HCT116 (cell line): ENCODE data around the gene ANKRD18A. TPM values are rescaled to one million over a fixed set of nuclear protein-coding genes. Genes with fewer than 3 reads are reported as not detected.
"Not testable (repeated sequence)": the region's sequence is repeated elsewhere in the genome, so short reads cannot be mapped to it uniquely, and the experiment has no call there.

Experiments
- ATAC-seq: fragments of 200-7000 bp; cut with Tn5 transposase; 2 replicates; pipeline ENCODE4 v1.9.1; 2020; ENCODE audit warnings: mild to moderate bottlenecking, moderate library complexity
- BruUV-seq: library from RNA; stranded (reverse); fragments of 400-500 nt; replicated peaks from 2 replicates; lab custom pipeline; 2021; lab: Mats Ljungman, UMichigan
- CTCF ChIA-PET: fragments of 300-600 bp; sonication (Branson Sonifier 250); formaldehyde crosslinking; loops from one replicate; lab custom pipeline; 2021; ENCODE audit warnings: antibody characterized with exemption; lab: Charles Lee
- POLR2A ChIA-PET: fragments of 300-600, 350-600 bp; sonication (Branson Sonifier 250); formaldehyde crosslinking; loops from one replicate; lab custom pipeline; 2021; ENCODE audit warnings: antibody characterized with exemption; lab: Charles Lee
- RAD21 ChIA-PET, 2 experiments: fragments of 300-600 bp; sonication (Branson Sonifier 250); formaldehyde crosslinking; loops; one replicate each; lab custom pipeline; 2023; ENCODE audit warnings: low total read pairs in 2 of 2; ENCODE audit not compliant: uncharacterized antibody in 2 of 2, unreplicated experiment in 2 of 2, low non-redundant PET in 1 of 2; lab: Charles Lee
- DNase-seq: peaks from one replicate; pipeline ENCODE4 v3.0.0-alpha.2; 2010; ENCODE audit warnings: low read depth, low spot score
- H2AFZ ChIP-seq: fragments of 200-600 bp; shearing (Covaris generic), sonication (generic); 2 replicates; pipeline ENCODE4 v1.6.1; 2017; ENCODE audit warnings: low read depth, mixed run types, mixed read lengths, antibody characterized with exemption, low read length; ENCODE audit not compliant: poor library complexity, severe bottlenecking
- H3K27ac ChIP-seq: 2 replicates; pipeline ENCODE4 v1.5.1; 2012; ENCODE audit warnings: low read depth, low read length
- H3K27me3 ChIP-seq: fragments of 200-600 bp; sonication (generic); 2 replicates; pipeline ENCODE4 v1.6.1; 2016; ENCODE audit warnings: mixed run types, low read length, mixed read lengths; ENCODE audit not compliant: insufficient read depth
- H3K36me3 ChIP-seq, 2 experiments: fragments of 200-500 bp in 1 of 2; fragments of 200-600 bp in 1 of 2; sonication (Bioruptor generic) in 1 of 2; sonication (generic) in 1 of 2; 2 replicates each; pipeline versions ENCODE4 v1.5.1 to v1.6.1; 2014 to 2016; ENCODE audit warnings: low read length in 2 of 2, inconsistent platforms in 1 of 2, mixed read lengths in 1 of 2, mixed run types in 1 of 2; ENCODE audit not compliant: insufficient read depth in 2 of 2, control insufficient read depth in 1 of 2
- H3K4me1 ChIP-seq, 2 experiments: fragments of 200-600 bp in 1 of 2; sonication (generic) in 1 of 2; 2 replicates each; pipeline versions ENCODE4 v1.5.1 to v1.6.1; 2012 to 2017; ENCODE audit warnings: low read length in 2 of 2, inconsistent platforms in 1 of 2, mild to moderate bottlenecking in 1 of 2, mixed read lengths in 1 of 2, mixed run types in 1 of 2, moderate library complexity in 1 of 2; ENCODE audit not compliant: insufficient read depth in 2 of 2, control insufficient read depth in 1 of 2
- H3K4me2 ChIP-seq: fragments of 200-600 bp; sonication (generic); 2 replicates; pipeline ENCODE4 v1.6.1; 2017; ENCODE audit warnings: mixed run types, low read length, mixed read lengths
- H3K4me3 ChIP-seq, 2 experiments: fragments of 200-600 bp in 1 of 2; sonication (generic) in 1 of 2; replicated peaks in 1 of 2; 2 replicates each; pipeline ENCODE4 v1.5.1; 2011 to 2016; ENCODE audit warnings: low read length in 2 of 2, control low read depth in 1 of 2, low read depth in 1 of 2, mild to moderate bottlenecking in 1 of 2, mixed read lengths in 1 of 2, mixed run types in 1 of 2
- H3K79me2 ChIP-seq: fragments of 200-600 bp; sonication (generic); 2 replicates; pipeline ENCODE4 v1.6.1; 2017; ENCODE audit warnings: mild to moderate bottlenecking, mixed run types, low read length, moderate library complexity, mixed read lengths; ENCODE audit not compliant: insufficient read depth
- H3K9ac ChIP-seq: fragments of 200-600 bp; sonication (generic); 2 replicates; pipeline ENCODE4 v1.6.1; 2016; ENCODE audit warnings: low read length, mixed read lengths
- H3K9me2 ChIP-seq: fragments of 200-600 bp; sonication (generic), shearing (Covaris generic); 2 replicates; pipeline ENCODE4 v1.6.1; 2017; ENCODE audit warnings: mixed run types, mild to moderate bottlenecking, moderate library complexity; ENCODE audit not compliant: insufficient read depth
- H3K9me3 ChIP-seq, 2 experiments: fragments of 200-500 bp in 1 of 2; fragments of 200-600 bp in 1 of 2; sonication (Bioruptor generic) in 1 of 2; sonication (generic) in 1 of 2; 2 replicates each; pipeline ENCODE4 v1.6.1; 2014 to 2017; ENCODE audit warnings: low read length in 2 of 2, mixed read lengths in 2 of 2, inconsistent platforms in 1 of 2, low read depth in 1 of 2, mild to moderate bottlenecking in 1 of 2, mixed run types in 1 of 2, moderate library complexity in 1 of 2; ENCODE audit not compliant: control insufficient read depth in 1 of 2, insufficient read depth in 1 of 2
- H4K20me1 ChIP-seq: fragments of 200-600 bp; sonication (generic), shearing (Covaris generic); 2 replicates; pipeline ENCODE4 v1.6.1; 2017; ENCODE audit warnings: mixed run types, mild to moderate bottlenecking, moderate library complexity; ENCODE audit not compliant: insufficient read depth
- intact Hi-C: fragments of 100-400 bp; cut with micrococcal nuclease; formaldehyde crosslinking; loops from 2 replicates; pipeline ENCODE4 v1.10.0; 2022
- total RNA-seq: library from RNA; stranded (reverse); gene quantifications from one replicate; pipeline ENCODE4 v1.2.1, GENCODE V29; 2021; ENCODE audit not compliant: unreplicated experiment

The ANKRD18A gene
- total RNA-seq, 1 experiment from 2014 or later = 24.2 TPM

- POLR2A ChIA-PET, CTCF ChIA-PET, H3K36me3 ChIP-seq, H3K4me2 ChIP-seq, H3K9me3 ChIP-seq, H3K79me2 ChIP-seq, H3K9ac ChIP-seq, BruUV-seq, H3K27me3 ChIP-seq, ATAC-seq, H3K4me3 ChIP-seq, DNase-seq, RAD21 ChIA-PET, H3K4me1 ChIP-seq, H2AFZ ChIP-seq, H4K20me1 ChIP-seq, H3K27ac ChIP-seq, H3K9me2 ChIP-seq, intact Hi-C loops: not testable (repeated sequence)
These were observed 28.9 kb downstream of the ANKRD18A start for GRCh38 chr9:38591346-38592063.

GRCh38 chr9:38583765-38584164, 36.6 kb downstream of the ANKRD18A start:
- BruUV-seq, H3K27me3 ChIP-seq, H3K79me2 ChIP-seq, POLR2A ChIA-PET, H3K9ac ChIP-seq, ATAC-seq, H3K4me2 ChIP-seq, H3K9me3 ChIP-seq, DNase-seq, H3K4me3 ChIP-seq, H2AFZ ChIP-seq, H3K36me3 ChIP-seq, H3K9me2 ChIP-seq, H4K20me1 ChIP-seq, H3K4me1 ChIP-seq, intact Hi-C loops, RAD21 ChIA-PET, H3K27ac ChIP-seq, CTCF ChIA-PET: not testable (repeated sequence)

- H3K4me1 ChIP-seq, ATAC-seq, H3K9me3 ChIP-seq, H3K27ac ChIP-seq, DNase-seq, H3K9me2 ChIP-seq, H3K79me2 ChIP-seq, H3K36me3 ChIP-seq, H3K27me3 ChIP-seq, H3K4me2 ChIP-seq, BruUV-seq, H2AFZ ChIP-seq, H3K4me3 ChIP-seq, H3K9ac ChIP-seq, H4K20me1 ChIP-seq, intact Hi-C loops, RAD21 ChIA-PET, CTCF ChIA-PET, POLR2A ChIA-PET: not testable (repeated sequence)
These were observed 40.3 kb downstream of the ANKRD18A start for GRCh38 chr9:38580112-38580511.

GRCh38 chr9:38576181-38576580, 44.2 kb downstream of the ANKRD18A start:
- ATAC-seq, H3K4me1 ChIP-seq, DNase-seq, POLR2A ChIA-PET, intact Hi-C loops, H3K9ac ChIP-seq, H2AFZ ChIP-seq, BruUV-seq, H3K36me3 ChIP-seq, RAD21 ChIA-PET, H3K79me2 ChIP-seq, H4K20me1 ChIP-seq, H3K27ac ChIP-seq, H3K27me3 ChIP-seq, H3K4me2 ChIP-seq, H3K9me3 ChIP-seq, H3K9me2 ChIP-seq, H3K4me3 ChIP-seq, CTCF ChIA-PET: not testable (repeated sequence)
